GM19397 (cell line): ENCODE results near the gene ZNF565.
"Not testable (repeated sequence)": the region's sequence is repeated elsewhere in the genome, so short reads cannot be mapped to it uniquely, and the experiment has no call there.

ENCODE experiments used
- ATAC-seq: cut with Tn5 transposase; IDR thresholded peaks from one replicate; pipeline ENCODE4 v1.9.1; 2021; ENCODE audit warnings: mild to moderate bottlenecking, moderate library complexity; ENCODE audit not compliant: unreplicated experiment

The ZNF565 gene

GRCh38 chr19:36152019-36152351 is 62.5 kb downstream of the ZNF565 start:
- no peak for ATAC-seq

DNA sequence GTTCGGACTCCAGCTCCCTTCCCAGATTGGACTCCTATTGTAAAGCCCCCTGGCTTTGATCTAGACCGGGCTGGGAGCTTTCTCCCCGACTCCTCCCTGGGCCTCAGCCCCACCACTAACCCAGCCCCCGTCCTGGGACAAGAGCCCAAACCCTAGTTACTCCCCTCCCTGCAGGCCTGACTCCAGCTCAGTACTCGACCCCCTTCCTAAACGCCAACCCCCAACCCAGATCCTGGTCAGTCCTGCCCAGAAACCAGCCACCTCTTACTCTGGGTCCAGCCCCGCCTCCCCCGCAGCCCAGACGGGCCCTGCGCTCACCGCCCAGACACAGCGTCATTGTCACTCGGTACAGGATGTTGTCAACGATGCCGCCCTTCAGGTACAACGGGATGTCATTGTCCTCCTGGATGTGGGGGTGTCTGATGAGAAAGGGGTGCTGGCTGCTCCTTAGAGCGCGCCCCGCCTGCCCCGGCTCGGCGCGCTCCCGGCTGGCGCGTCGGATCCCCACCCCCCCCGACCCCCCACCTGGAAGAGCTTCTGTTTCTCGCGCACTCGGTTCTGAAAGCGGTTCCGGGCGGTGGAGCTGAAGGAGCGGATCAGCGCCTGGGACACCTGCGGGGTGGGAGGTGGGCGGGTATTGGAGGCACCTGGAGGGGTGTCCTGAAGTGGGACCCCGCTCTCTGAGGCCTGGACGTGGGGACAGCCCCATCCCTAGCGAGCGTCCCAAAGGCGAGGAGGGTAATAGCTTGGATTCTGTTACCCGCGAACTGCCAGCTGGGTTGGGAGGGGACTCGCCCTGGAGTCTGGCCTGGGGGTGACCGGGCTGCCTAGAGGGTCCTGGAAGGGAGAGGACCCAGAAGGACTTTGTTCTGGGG is 63.1 kb downstream of the ZNF565 start:
- ATAC-seq, result no peak

DNA sequence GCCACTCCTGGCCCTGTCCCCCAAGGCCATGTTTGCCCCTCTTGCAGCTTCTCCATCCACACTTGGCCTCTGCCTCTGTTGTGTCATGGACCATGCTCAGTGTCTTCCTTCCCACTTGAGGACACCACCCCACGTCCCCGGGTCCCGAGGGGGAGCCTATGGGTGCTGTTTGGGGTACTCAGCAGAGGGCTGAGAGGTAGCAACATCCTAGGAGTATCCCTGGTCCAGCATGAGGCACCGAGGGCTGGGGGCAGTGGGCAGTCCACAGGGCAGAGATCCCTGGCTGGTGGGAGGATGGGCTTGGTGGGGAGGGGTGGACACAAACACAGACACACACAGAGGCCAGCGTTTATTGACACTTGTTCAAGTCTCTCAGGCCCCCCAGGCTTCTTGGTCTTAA is 63.9 kb downstream of the ZNF565 start:
- no peak for ATAC-seq

DNA sequence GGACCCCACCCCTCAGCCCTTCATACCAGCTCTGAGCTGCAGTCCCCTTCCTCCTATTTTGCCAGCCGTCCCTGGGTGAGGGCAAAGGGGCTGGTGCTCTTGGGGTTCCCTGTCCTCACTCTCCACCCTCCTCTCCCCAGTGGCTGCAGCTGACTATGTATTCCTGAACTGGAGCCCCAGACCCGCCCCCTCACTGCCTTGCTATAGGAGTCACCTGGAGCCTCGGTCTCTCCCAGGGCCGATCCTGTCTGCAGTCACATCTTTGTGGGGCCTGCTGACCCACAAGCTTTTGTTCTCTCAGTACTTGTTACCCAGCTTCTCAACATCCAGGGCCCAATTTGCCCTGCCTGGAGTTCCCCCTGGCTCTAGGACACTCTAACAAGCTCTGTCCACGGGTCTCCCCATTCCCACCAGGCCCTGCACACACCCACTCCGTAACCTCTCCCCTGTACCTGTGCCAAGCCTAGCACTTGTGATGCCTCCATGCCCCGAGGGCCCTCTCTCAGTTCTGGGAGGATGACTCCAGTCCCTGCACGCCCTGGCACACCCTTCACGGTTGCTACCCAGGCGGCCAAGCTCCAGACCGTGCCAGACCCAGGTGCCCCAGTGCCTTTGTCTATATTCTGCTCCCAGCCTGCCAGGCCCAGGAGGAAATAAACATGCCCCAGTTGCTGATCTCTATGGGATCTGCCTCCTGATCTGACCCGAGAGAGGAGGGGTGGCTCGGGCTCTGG is 64.6 kb downstream of the ZNF565 start:
- no peak for ATAC-seq

- no peak for ATAC-seq
Observed at GRCh38 chr19:36144624-36145023, 69.8 kb downstream of the ZNF565 start.

DNA sequence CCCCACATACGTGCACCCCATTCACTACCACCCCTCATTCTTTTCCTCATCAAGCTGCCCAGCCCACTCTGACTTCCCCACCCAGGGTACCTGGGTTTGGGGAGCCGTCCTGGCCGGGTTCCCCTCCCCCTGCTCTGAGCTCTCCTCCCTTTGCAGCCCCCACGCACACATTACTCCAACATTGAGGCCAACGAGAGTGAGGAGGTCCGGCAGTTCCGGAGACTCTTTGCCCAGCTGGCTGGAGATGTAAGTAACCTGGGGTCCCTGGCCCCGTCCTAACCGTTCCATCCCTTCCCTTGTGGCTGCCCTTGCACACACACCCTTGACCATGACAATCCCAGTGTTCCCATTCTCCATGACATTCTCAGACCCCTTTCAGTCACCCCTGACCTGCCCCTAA is 72.0 kb downstream of the ZNF565 start:
- no peak for ATAC-seq

DNA sequence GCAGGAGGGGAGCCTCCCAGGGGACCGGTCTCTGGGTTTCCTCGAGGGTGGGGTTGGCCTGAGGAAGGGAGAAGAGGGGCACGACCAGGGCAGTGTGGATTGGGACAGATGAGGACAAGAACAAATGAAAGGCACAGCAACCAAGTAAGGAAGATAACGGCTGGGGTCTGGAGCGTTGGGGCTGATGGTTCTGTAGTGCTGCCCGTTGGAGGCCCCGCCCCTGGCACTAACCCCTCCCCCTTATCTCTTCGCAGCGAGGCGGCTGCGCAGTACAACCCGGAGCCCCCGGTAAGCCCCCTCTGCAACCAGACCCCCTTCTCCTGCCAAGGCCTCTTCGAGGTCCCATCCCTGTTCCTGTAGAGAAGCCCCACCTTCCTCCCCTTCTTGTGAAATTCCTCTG is 72.4 kb downstream of the ZNF565 start:
- ATAC-seq, result no peak

DNA sequence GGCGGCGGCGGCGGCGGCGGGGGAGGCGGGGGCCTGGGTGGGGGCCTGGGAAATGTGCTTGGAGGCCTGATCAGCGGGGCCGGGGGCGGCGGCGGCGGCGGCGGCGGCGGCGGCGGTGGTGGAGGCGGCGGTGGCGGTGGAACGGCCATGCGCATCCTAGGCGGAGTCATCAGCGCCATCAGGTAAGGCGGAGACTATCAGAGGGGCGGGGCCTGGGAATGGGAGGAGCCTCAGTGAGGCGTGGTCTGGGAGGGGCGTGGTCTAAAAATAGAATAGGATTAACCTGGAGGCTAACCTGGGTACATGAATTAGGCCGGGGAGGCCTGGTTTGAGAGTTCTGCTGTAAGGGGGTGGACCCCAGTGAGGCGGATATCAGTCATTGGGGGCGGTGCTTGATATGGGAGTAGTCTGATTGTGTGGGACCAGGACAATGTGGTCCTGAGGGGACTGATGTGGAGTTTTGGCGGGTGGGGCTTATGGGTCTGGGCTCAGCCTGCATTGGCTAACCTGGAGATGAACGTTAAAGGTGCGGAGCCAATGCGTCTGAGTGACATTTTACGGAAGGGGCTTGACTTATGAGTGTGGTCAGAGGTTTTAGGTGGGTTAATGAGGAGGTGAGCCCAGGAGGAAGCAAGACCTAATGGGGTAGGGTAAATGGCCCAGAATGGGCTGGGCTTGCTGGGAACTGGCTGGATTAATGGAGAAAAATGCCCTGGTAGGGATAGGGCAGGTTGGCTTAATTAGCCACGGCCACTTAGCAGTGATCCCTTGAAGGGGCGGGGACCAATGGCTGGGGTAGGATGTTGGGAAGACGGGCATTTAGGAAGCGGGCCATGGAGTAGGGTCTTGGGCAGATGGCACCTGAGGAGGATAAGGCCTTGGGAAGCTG is 73.2 kb downstream of the ZNF565 start:
- peak; percentile 35 for ATAC-seq

DNA sequence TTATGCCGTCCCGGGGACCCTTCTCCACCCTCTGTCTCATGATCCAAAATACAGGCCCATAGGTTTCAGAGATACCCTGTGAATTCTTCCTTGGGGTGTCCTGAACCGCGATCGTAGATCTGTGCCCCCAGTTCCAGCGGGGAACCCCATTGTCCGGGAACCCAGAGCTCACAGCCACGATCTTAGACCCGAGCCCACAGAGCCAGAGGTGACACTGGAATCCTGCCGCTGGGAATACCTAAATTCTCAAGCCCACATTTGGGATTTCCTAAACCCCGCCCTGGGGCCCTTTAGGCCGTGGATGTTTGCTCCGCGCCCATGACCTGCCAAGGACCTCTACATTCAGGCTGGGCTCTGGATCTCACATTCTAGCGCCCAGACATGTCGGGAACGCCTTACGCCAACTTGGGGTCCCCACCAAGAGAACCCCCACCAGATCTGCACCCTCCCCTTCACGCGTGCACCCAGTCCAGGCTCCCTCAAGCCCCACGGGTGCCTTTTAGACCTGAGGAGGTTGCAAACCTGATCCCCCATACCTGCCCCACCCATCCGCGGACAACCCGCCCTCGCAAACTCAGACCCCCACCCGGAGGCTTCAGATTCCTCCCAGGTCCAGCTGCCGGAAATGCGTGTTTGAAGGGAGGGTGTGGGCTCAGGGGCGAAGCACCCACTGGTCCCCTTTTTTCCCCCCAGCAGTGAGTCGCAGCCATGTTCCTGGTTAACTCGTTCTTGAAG is 74.0 kb downstream of the ZNF565 start:
- ATAC-seq, result no peak

DNA sequence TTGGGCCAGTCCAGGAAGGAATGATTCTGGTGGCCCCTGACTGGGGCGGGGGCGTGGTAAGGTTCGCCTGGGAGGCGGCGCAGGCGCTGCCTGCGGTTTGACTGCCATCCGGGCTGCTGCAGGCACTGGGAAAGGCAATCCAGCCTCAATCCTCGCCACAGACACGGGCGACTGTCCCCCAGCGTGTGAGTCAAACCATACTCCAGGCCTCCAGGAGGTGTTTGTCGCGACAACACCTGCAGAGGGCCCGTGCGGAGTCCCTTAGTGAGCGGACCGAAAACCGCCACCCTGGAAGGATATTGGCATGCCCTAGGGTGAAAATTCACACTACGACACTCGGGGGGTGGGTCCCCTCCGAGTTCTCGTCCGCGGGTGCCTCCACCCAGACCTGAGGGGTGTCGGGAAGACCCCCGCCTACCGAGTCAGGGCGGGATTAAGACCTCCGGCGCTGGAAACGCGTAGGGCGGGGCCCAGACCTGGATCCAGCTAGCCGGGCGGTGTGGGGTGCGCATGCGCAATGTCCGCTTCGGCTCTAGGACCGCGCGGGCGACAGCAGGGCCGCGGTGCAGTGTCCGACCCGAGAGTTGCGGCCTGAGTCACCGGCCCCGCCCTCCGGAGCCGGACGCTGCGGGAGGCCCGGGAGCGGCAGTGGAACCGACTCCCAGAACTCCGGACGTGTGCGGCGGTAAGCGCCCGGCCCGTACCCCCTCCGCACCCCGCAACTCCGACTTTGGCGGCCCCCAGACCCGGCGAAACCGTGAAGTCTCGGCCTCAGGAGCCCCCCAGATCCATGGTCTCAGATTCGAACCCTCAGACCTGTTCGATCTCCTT is 74.8 kb downstream of the ZNF565 start, which contains the start of gene CAPNS1:
Gene CAPNS1, plus strand, starts transcription at position 594 of the 831 bp plus-strand sequence. CDS start 946 bp downstream, outside the sequence.
- ATAC-seq, result peak; percentile 86

GRCh38 chr19:36139120-36139472 is 75.4 kb downstream of the ZNF565 start:
- ATAC-seq, result no peak

DNA sequence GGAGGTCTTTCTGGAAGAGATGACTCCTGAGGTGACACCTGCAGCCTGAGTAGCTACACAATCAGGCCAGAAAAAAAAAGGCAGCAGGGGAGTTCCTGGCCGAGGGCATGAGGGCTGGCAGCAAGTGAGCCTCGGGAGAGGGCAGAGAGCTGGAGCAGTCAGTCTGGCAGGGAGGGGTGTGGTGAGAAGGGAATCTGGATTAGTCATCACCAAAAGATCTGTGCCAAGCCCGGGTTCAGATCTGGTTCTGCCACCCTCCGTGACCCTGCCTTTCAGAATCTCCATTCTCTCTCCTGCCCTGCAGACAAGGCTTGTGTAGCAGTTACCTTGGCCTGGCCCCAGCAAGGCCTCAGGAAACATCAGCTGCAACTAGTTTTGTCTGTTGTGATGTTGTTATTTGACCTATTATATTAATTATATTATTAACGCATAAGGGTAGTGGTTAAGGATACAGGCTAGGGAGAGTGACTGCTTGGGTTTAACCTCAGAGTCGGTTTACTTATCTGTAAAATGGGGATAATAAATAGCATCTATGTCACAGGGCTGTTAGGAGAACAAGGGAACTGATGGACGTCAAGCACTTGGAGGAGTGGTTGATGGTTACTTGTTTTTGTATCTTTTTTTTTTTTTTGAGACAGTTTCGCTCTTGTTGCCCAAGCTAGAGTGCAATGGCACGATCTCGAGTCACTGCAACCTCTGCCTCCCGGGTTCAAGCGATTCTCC is 77.3 kb downstream of the ZNF565 start:
- no peak for ATAC-seq

- not testable (repeated sequence) for ATAC-seq
Observed at GRCh38 chr19:36134867-36135266, 79.6 kb downstream of the ZNF565 start.
